IMR-90 (cell line): ENCODE measurements around the gene PDZD7. TPM values are rescaled to one million over a fixed set of nuclear protein-coding genes. Genes with fewer than 3 reads are reported as not detected.

ENCODE experiments used
- ATAC-seq: fragments of 200-7000 bp; cut with Tn5 transposase; 2 replicates; pipeline ENCODE4 v1.9.1; 2020; ENCODE audit warnings: low read depth, mild to moderate bottlenecking, moderate library complexity
- BruUV-seq: library from RNA; stranded (reverse); fragments of 400-500 nt; replicated peaks from 2 replicates; lab custom pipeline; 2021; lab: Mats Ljungman, UMichigan
- CTCF ChIA-PET: fragments of 300-600 bp; formaldehyde crosslinking; extraction: SDS; loops from one replicate; lab custom pipeline; 2021; ENCODE audit warnings: antibody characterized with exemption; lab: Yijun Ruan, JAX
- POLR2A ChIA-PET: fragments of 300-600 bp; sonication (Branson Sonifier 250); formaldehyde crosslinking; loops from one replicate; lab custom pipeline; 2022; ENCODE audit warnings: antibody characterized with exemption; ENCODE audit not compliant: unreplicated experiment; lab: Charles Lee
- DNase-seq: peaks from one replicate; pipeline ENCODE4 v3.0.0; 2013
- H2AFZ ChIP-seq: replicated peaks from 2 replicates; pipeline ENCODE3; 2013; ENCODE audit warnings: low read length, mild to moderate bottlenecking; ENCODE audit not compliant: poor library complexity
- H2AK5ac ChIP-seq: 2 replicates; pipeline ENCODE4 v1.6.1; 2013; ENCODE audit warnings: low read depth, low read length, inconsistent platforms
- H2AK9ac ChIP-seq: replicated peaks from 2 replicates; pipeline ENCODE3; 2013; ENCODE audit warnings: mild to moderate bottlenecking, low read depth, low read length, moderate library complexity; ENCODE audit not compliant: poor library complexity
- H2BK120ac ChIP-seq: 2 replicates; pipeline ENCODE4 v1.6.1; 2013; ENCODE audit warnings: low read depth, low read length, inconsistent platforms
- H2BK15ac ChIP-seq: 3 replicates; pipeline ENCODE4 v1.6.1; 2013; ENCODE audit warnings: low read depth, low read length, inconsistent platforms
- H2BK20ac ChIP-seq: 2 replicates; pipeline ENCODE4 v1.6.1; 2013; ENCODE audit warnings: low read depth, mild to moderate bottlenecking, inconsistent platforms, low read length, moderate library complexity
- H2BK5ac ChIP-seq: 2 replicates; pipeline ENCODE4 v1.6.1; 2013; ENCODE audit warnings: mild to moderate bottlenecking, low read depth, low read length, inconsistent platforms; ENCODE audit not compliant: poor library complexity, severe bottlenecking
- H3K14ac ChIP-seq: replicated peaks from 2 replicates; pipeline ENCODE4 v1.6.1; 2013; ENCODE audit warnings: low read depth, low read length, inconsistent platforms
- H3K18ac ChIP-seq: 2 replicates; pipeline ENCODE4 v1.6.1; 2013; ENCODE audit warnings: low read depth, low read length, control low read depth
- H3K23ac ChIP-seq: 2 replicates; pipeline ENCODE4 v1.6.1; 2013; ENCODE audit warnings: low read depth, low read length, inconsistent platforms
- H3K27ac ChIP-seq: 2 replicates; pipeline ENCODE4 v1.5.1; 2013; ENCODE audit warnings: mild to moderate bottlenecking, control low read depth, low read length; ENCODE audit not compliant: insufficient read depth
- H3K27me3 ChIP-seq: 2 replicates; pipeline ENCODE4 v1.6.1; 2013; ENCODE audit warnings: low read length; ENCODE audit not compliant: control insufficient read depth, insufficient read depth
- H3K36me3 ChIP-seq: 2 replicates; pipeline ENCODE4 v1.6.1; 2013; ENCODE audit warnings: low read length, mixed read lengths; ENCODE audit not compliant: control insufficient read depth, insufficient read depth
- H3K4ac ChIP-seq: 2 replicates; pipeline ENCODE4 v1.6.1; 2013; ENCODE audit warnings: low read depth, low read length, inconsistent platforms
- H3K4me1 ChIP-seq: 2 replicates; pipeline ENCODE4 v1.6.1; 2013; ENCODE audit warnings: low read length, mixed read lengths; ENCODE audit not compliant: control insufficient read depth, insufficient read depth
- H3K4me2 ChIP-seq: 2 replicates; pipeline ENCODE4 v1.6.1; 2013; ENCODE audit warnings: low read depth, mild to moderate bottlenecking, control low read depth, low read length, moderate library complexity
- H3K4me3 ChIP-seq: 2 replicates; pipeline ENCODE4 v1.5.1; 2013; ENCODE audit warnings: low read depth, mild to moderate bottlenecking, control low read depth, low read length, moderate library complexity; ENCODE audit not compliant: insufficient read depth
- H3K56ac ChIP-seq: 2 replicates; pipeline ENCODE4 v1.6.1; 2013; ENCODE audit warnings: low read length, inconsistent platforms; ENCODE audit not compliant: insufficient read depth; ENCODE audit errors: extremely low read depth
- H3K79me1 ChIP-seq, 2 experiments: 2 replicates each; pipeline ENCODE4 v1.6.1; 2013; ENCODE audit warnings: low read length in 2 of 2, inconsistent platforms in 1 of 2, low read depth in 1 of 2
- H3K9ac ChIP-seq: 2 replicates; pipeline ENCODE4 v1.6.1; 2013; ENCODE audit warnings: low read depth, low read length, control low read depth
- H3K9me1 ChIP-seq: 2 replicates; pipeline ENCODE4 v1.6.1; 2013; ENCODE audit warnings: low read length, inconsistent platforms; ENCODE audit not compliant: insufficient read depth
- H3K9me3 ChIP-seq: 2 replicates; pipeline ENCODE4 v1.6.1; 2013; ENCODE audit warnings: low read length; ENCODE audit not compliant: control insufficient read depth, insufficient read depth
- H4K20me1 ChIP-seq: 2 replicates; pipeline ENCODE4 v1.6.1; 2013; ENCODE audit warnings: low read length, inconsistent platforms; ENCODE audit not compliant: insufficient read depth
- H4K5ac ChIP-seq: 2 replicates; pipeline ENCODE4 v1.6.1; 2013; ENCODE audit warnings: mild to moderate bottlenecking, low read depth, low read length, control low read depth
- H4K8ac ChIP-seq, 2 experiments: 2 replicates each; pipeline ENCODE4 v1.6.1; 2013; ENCODE audit warnings: low read depth in 2 of 2, low read length in 2 of 2, control low read depth in 1 of 2, inconsistent platforms in 1 of 2
- H4K91ac ChIP-seq: 2 replicates; pipeline ENCODE4 v1.6.1; 2013; ENCODE audit warnings: low read depth, low read length, inconsistent platforms; ENCODE audit not compliant: insufficient read depth
- BHLHE40 ChIP-seq: fragments of 150-350 bp; IDR thresholded peaks from 2 replicates; pipeline ENCODE4 v1.6.1; 2016; ENCODE audit warnings: mild to moderate bottlenecking, low read depth, low read length
- CEBPB ChIP-seq: IDR thresholded peaks from 2 replicates; pipeline ENCODE4 v1.6.1; 2012; ENCODE audit warnings: low read depth, low read length, improper control_type of control experiment
- CHD1 ChIP-seq: IDR thresholded peaks from 2 replicates; pipeline ENCODE4 v1.6.1; 2012; ENCODE audit warnings: low read depth, low read length, improper control_type of control experiment
- CTCF ChIP-seq: conservative IDR thresholded peaks from 2 replicates; pipeline ENCODE4 v1.5.1; 2012; ENCODE audit warnings: mild to moderate bottlenecking, low read depth, low read length, improper control_type of control experiment
- ELK1 ChIP-seq: fragments of 150-350 bp; IDR thresholded peaks from 2 replicates; pipeline ENCODE4 v1.6.1; 2016; ENCODE audit warnings: low read depth, mild to moderate bottlenecking, low read length, moderate library complexity, borderline replicate concordance
- FOS ChIP-seq: fragments of 150-350 bp; IDR thresholded peaks from 2 replicates; pipeline ENCODE4 v1.6.1; 2016; ENCODE audit warnings: low read depth, low read length
- MAFK ChIP-seq: IDR thresholded peaks from 2 replicates; pipeline ENCODE4 v1.6.1; 2012; ENCODE audit warnings: low read depth, low read length, improper control_type of control experiment
- MAZ ChIP-seq: IDR thresholded peaks from 2 replicates; pipeline ENCODE4 v1.6.1; 2012; ENCODE audit warnings: low read depth, mild to moderate bottlenecking, low read length, improper control_type of control experiment, moderate library complexity, borderline replicate concordance
- MXI1 ChIP-seq: IDR thresholded peaks from 2 replicates; pipeline ENCODE4 v1.6.1; 2012; ENCODE audit warnings: low read depth, mild to moderate bottlenecking, low read length, moderate library complexity, borderline replicate concordance
- NFE2L2 ChIP-seq: fragments of 150-350 bp; IDR thresholded peaks from 2 replicates; pipeline ENCODE4 v1.6.1; 2016; ENCODE audit warnings: low read depth, mild to moderate bottlenecking, low read length
- POLR2A ChIP-seq: IDR thresholded peaks from 2 replicates; pipeline ENCODE4 v1.6.1; 2012; ENCODE audit warnings: mild to moderate bottlenecking, low read depth, low read length
- RAD21 ChIP-seq: IDR thresholded peaks from 2 replicates; pipeline ENCODE4 v1.6.1; 2012; ENCODE audit warnings: low read length, improper control_type of control experiment
- RCOR1 ChIP-seq: IDR thresholded peaks from 2 replicates; pipeline ENCODE4 v1.6.1; 2012; ENCODE audit warnings: mild to moderate bottlenecking, low read length, improper control_type of control experiment; ENCODE audit not compliant: insufficient replicate concordance
- RFX5 ChIP-seq: IDR thresholded peaks from 2 replicates; pipeline ENCODE4 v1.8.0; 2012; ENCODE audit warnings: low read depth, mild to moderate bottlenecking, low read length, moderate library complexity
- SMC3 ChIP-seq: fragments of 150-350 bp; IDR thresholded peaks from 2 replicates; pipeline ENCODE4 v1.6.1; 2016; ENCODE audit warnings: low read depth, mild to moderate bottlenecking, antibody characterized with exemption, low read length, moderate library complexity
- USF2 ChIP-seq: fragments of 150-350 bp; IDR thresholded peaks from 2 replicates; pipeline ENCODE4 v1.6.1; 2017; ENCODE audit warnings: mild to moderate bottlenecking, antibody characterized with exemption, low read length, low read depth
- WGBS, 2 experiments: methylation state at CpG; one replicate each; pipeline versions ENCODE4 v1.1.5 to v1.1.7; 2013; ENCODE audit warnings: missing lambda C conversion rate in 2 of 2; ENCODE audit not compliant: insufficient read length in 1 of 2; ENCODE audit errors: extremely low coverage in 2 of 2; 5-methylcytosine and 5-hydroxymethylcytosine counted together
- dilution Hi-C: fragments of 300-500 bp; cut with HindIII; formaldehyde crosslinking; loops from one replicate; pipeline ENCODE4 v1.14.3; 2018; ENCODE audit warnings: low sequenced_read_pairs; ENCODE audit not compliant: unreplicated experiment
- in situ Hi-C: fragments of 300-500 bp; cut with MboI; formaldehyde crosslinking; loops from 3 replicates; pipeline ENCODE4 v1.14.3; 2019; ENCODE audit warnings: low sequenced_read_pairs, inconsistent platforms, mixed read lengths
- intact Hi-C: fragments of 100-400 bp; cut with micrococcal nuclease; formaldehyde crosslinking; loops from 2 replicates; pipeline ENCODE4 v1.10.0; 2022
- polyA plus RNA-seq, 3 experiments: library from polyadenylated mRNA; depleted of rRNA; stranded (reverse); fragments of >200 nt; gene quantifications; 2 replicates each; pipeline ENCODE4 v1.2.3, GENCODE V29; 2012; ENCODE audit warnings: low replicate concordance in 1 of 3
- total RNA-seq: library from RNA; depleted of rRNA; stranded (reverse); fragments of >200 nt; gene quantifications from 2 replicates; pipeline ENCODE4 v1.2.3, GENCODE V29; 2012

Gene PDZD7
- total and polyA plus RNA-seq, 2 of the 4 experiments (the other 2 are of a cell fraction), result 0.90 to 1.5 TPM

- intact Hi-C loops, result loop anchor here (1.0 kb wide), 2 partner anchors 27 to 101 kb away; no protein-coding TSS in a partner anchor
- no peak overlapping the region for H3K4ac ChIP-seq
- WGBS, 2 experiments, result no CpG with 5 or more reads among the region's 6 CpGs
- H2BK15ac ChIP-seq, result no peak overlapping the region
- in situ Hi-C loops, result no loop called here
- no peaks in the 10 kb centered on the region for H3K9me3 ChIP-seq
- peak overlapping the region; percentile 52 for H2AFZ ChIP-seq
- no peak overlapping the region for H2AK9ac ChIP-seq
- no peak overlapping the region for H3K14ac ChIP-seq
- no peaks in the 10 kb centered on the region for H3K27me3 ChIP-seq
- ChIA-PET POLR2A (no interaction called here), CTCF (interaction anchor here (0.6 to 2.1 kb wide), 9 partner anchors 9 to 144 kb away, joined by 3 to 7 read pairs (median 4); partner anchors contain the start of genes PDZD7 and SFXN3)
- no peak overlapping the region for H4K5ac ChIP-seq
- peaks cover 10% of the 10 kb centered on the region for H3K4me1 ChIP-seq
- H3K9me1 ChIP-seq, result peaks cover 5% of the 10 kb centered on the region; the same call in 1 of the 2 replicates
- TF ChIP-seq CEBPB (no peak), SMC3 (peak; percentile 83), POLR2A (no peak), MXI1 (no peak), NFE2L2 (no peak), MAZ (peak; percentile 59; the same call in 1 of the 2 replicates), ELK1 (no peak), RAD21 (peak; percentile 86), MAFK (no peak), RCOR1 (no peak), RFX5 (no peak), CHD1 (no peak), CTCF (peak; percentile 92), BHLHE40 (no peak), FOS (no peak), USF2 (no peak)
- H3K56ac ChIP-seq, result no peak overlapping the region
- no peak overlapping the region for H2BK120ac ChIP-seq
- no peak overlapping the region for H3K18ac ChIP-seq
- H3K36me3 ChIP-seq, result peaks cover 32% of the 10 kb centered on the region
- H2BK5ac ChIP-seq, result no peak overlapping the region
- no peak overlapping the region for H2AK5ac ChIP-seq
- peak; percentile 73 for ATAC-seq
- no peak overlapping the region for H3K23ac ChIP-seq
- DNase-seq, result peak; percentile 88
- no peak overlapping the region for H3K9ac ChIP-seq
- H3K79me1 ChIP-seq, result peaks cover 7 to 21% of the 10 kb centered on the region in 2 experiments; a peak in 3 of 4 replicates
- no TSS peak for BruUV-seq
- H3K4me2 ChIP-seq, result no peak overlapping the region
- H4K8ac ChIP-seq, result peak overlapping the region in 1 of 2 experiments; percentile 5; a peak in 1 of 4 replicates
- peaks cover 7% of the 10 kb centered on the region; the same call in 1 of the 2 replicates for H4K20me1 ChIP-seq
- H4K91ac ChIP-seq, result no peak overlapping the region
- H3K4me3 ChIP-seq, result no peak overlapping the region
- dilution Hi-C loops, result no loop called here
- no peak overlapping the region for H3K27ac ChIP-seq
- no peak overlapping the region for H2BK20ac ChIP-seq
Observed at GRCh38 chr10:101041252-101041761, 10.4 kb upstream of the PDZD7 start.
